Tibial artery (tissue), 4 donors: ENCODE results near the gene PIGC.
A peak's percentile ranks its signal among the peaks of the same experiment; 100 is the strongest.

Source experiments
- DNase-seq, 2 donors: peaks; one replicate each; pipeline ENCODE4 v3.0.0-alpha.2; 2019
- H3K27ac ChIP-seq, 2 donors: fragments of 200-600 bp; sonication (generic) in 1 of 2; 1 replicate in 1 of 2; 2 replicates in 1 of 2; pipeline ENCODE4 v1.5.1; 2018 to 2019; ENCODE audit warnings: mild to moderate bottlenecking in 1 of 2
- H3K27me3 ChIP-seq, 2 donors: fragments of 200-600 bp; sonication (generic) in 1 of 2; one replicate each; pipeline versions ENCODE4 v1.5.1 to v1.6.0; 2016 to 2019
- H3K36me3 ChIP-seq, 3 donors: fragments of 200-600 bp; sonication (generic) in 2 of 3; one replicate each; pipeline ENCODE4 v1.5.1; 2016 to 2019; ENCODE audit warnings: mild to moderate bottlenecking in 2 of 3
- H3K4me1 ChIP-seq, 4 donors: fragments of 200-600 bp; sonication (generic) in 2 of 4; 1 replicate in 3 of 4; 2 replicates in 1 of 4; pipeline ENCODE4 v1.5.1; 2016 to 2019
- H3K4me3 ChIP-seq, 2 donors: fragments of 200-600 bp; sonication (generic) in 1 of 2; 1 replicate in 1 of 2; 2 replicates in 1 of 2; pipeline ENCODE4 v1.5.1; 2018 to 2019; ENCODE audit warnings: mild to moderate bottlenecking in 2 of 2
- H3K9me3 ChIP-seq, 3 donors: fragments of 200-600 bp; sonication (generic) in 1 of 3; one replicate each; pipeline ENCODE4 v1.5.1; 2016 to 2019
- intact Hi-C: fragments of 100-400 bp; cut with DNase I; formaldehyde crosslinking; loops from one replicate; pipeline ENCODE4 v1.15.0; 2023; ENCODE audit warnings: low total_unique reads
- TF ChIP-seq, protein P1 (sequence below), 2 experiments: fragments of 200-600 bp in 1 of 2; fragments of 450-650 bp in 1 of 2; IDR thresholded peaks; one replicate each; pipeline ENCODE4 v1.5.1; 2017 to 2019; ENCODE audit warnings: antibody characterized with exemption in 2 of 2, mild to moderate bottlenecking in 1 of 2, moderate library complexity in 1 of 2

The PIGC gene

DNA sequence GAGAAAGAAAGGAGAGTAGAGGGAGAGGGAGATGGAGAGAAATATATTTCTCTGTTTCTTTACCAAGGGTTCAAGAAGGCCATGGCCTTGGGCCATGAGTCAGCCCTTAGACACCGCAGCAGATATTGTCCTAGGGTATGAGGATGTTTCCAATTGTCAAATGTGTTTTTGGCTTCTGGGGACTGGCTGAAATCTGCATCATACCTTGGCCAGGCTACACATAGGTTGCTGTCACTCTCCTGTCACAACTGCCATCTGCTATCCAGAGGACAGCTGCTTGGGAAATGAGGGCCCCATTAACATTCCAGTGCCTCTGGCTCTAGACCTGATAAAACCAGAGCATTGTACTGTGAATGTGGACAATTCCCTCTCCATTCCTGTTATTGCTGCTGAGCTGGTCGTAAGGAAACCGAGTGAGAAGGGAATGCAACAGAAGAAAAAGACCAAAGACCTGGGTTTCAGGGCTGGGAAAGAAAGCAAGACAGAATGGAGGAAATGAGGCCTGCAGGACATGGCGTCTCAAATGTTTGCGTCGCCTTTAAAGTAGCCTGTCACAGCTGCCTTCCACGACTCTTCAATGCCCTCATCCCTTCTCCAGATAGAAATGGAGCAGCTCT lies 8.8 kb upstream of the PIGC start:
- Histone ChIP-seq H3K9me3 (no peaks in the 10 kb centered on the region), H3K4me1 (peaks cover 0 to 13% (median 2%) of the 10 kb centered on the region in 4 donors), H3K4me3 (no peak overlapping the region), H3K27ac (no peak overlapping the region), H3K36me3 (no peaks in the 10 kb centered on the region), H3K27me3 (peaks cover 0 to 2% of the 10 kb centered on the region in 2 donors)
- no peak for DNase-seq
- TF ChIP-seq, protein P1, sequence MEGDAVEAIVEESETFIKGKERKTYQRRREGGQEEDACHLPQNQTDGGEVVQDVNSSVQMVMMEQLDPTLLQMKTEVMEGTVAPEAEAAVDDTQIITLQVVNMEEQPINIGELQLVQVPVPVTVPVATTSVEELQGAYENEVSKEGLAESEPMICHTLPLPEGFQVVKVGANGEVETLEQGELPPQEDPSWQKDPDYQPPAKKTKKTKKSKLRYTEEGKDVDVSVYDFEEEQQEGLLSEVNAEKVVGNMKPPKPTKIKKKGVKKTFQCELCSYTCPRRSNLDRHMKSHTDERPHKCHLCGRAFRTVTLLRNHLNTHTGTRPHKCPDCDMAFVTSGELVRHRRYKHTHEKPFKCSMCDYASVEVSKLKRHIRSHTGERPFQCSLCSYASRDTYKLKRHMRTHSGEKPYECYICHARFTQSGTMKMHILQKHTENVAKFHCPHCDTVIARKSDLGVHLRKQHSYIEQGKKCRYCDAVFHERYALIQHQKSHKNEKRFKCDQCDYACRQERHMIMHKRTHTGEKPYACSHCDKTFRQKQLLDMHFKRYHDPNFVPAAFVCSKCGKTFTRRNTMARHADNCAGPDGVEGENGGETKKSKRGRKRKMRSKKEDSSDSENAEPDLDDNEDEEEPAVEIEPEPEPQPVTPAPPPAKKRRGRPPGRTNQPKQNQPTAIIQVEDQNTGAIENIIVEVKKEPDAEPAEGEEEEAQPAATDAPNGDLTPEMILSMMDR (IDR thresholded peaks at IDR 0.05), result no peak
- intact Hi-C loops, result loop anchor here (10.0 kb wide), 1 partner anchor 72 kb away; no protein-coding TSS in a partner anchor

DNA sequence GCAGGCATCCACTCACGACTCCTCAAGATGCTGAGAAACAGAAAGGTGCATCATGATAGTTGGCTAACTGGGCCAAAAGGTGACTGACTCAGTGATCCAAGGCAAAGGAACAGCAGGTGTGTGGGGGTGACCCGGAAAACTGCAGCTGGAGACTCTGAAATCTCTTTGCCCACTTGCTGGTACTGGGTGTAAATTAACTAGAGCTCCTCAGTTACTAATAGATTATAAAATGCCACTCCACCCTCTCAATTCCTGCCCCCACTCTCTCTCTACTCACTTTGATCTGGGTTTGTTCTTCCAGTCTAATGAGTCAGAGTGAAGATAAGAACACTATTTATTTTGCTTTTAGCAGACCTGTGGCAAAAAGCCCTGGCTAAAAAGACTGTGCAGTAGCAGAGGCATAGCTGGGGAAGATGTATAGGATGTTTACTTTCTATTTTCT lies 7.2 kb upstream of the PIGC start:
- H3K4me1 ChIP-seq, result peaks cover 0 to 13% (median 2%) of the 10 kb centered on the region in 4 donors
- TF ChIP-seq, protein P1 (IDR thresholded peaks at IDR 0.05), result no peak
- no peak for DNase-seq
- no peak overlapping the region for H3K4me3 ChIP-seq
- H3K27me3 ChIP-seq, result peaks cover 0 to 2% of the 10 kb centered on the region in 2 donors
- no peaks in the 10 kb centered on the region for H3K36me3 ChIP-seq
- intact Hi-C loops, result loop anchor here (10.0 kb wide), 1 partner anchor 74 kb away; no protein-coding TSS in a partner anchor
- no peak overlapping the region for H3K27ac ChIP-seq
- no peaks in the 10 kb centered on the region for H3K9me3 ChIP-seq

DNA sequence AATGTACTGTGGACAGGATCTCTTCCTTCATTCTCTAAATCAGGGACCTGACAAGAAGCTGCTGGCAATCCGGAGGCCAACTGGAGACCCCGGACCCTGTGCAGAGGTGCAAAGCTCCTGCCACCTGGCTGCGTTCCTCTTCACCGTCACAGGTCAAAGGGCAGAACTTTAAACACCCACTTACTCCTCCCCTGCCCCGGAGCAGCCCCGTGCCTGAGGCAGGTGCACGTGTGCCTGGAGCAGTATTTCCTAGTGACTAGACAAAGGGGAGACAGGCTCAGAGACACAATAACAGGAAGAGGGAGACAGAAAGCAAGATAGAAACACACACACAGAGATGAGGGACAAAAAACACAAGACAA lies 6.6 kb upstream of the PIGC start:
- Histone ChIP-seq H3K27ac (no peak overlapping the region), H3K9me3 (no peaks in the 10 kb centered on the region), H3K27me3 (no peaks in the 10 kb centered on the region), H3K4me1 (peaks cover 0 to 13% (median 2%) of the 10 kb centered on the region in 4 donors), H3K4me3 (no peak overlapping the region), H3K36me3 (no peaks in the 10 kb centered on the region)
- no peak for DNase-seq
- TF ChIP-seq, protein P1 (IDR thresholded peaks at IDR 0.05), result no peak
- intact Hi-C loops, result loop anchor here (10.0 kb wide), 1 partner anchor 74 kb away; no protein-coding TSS in a partner anchor

DNA sequence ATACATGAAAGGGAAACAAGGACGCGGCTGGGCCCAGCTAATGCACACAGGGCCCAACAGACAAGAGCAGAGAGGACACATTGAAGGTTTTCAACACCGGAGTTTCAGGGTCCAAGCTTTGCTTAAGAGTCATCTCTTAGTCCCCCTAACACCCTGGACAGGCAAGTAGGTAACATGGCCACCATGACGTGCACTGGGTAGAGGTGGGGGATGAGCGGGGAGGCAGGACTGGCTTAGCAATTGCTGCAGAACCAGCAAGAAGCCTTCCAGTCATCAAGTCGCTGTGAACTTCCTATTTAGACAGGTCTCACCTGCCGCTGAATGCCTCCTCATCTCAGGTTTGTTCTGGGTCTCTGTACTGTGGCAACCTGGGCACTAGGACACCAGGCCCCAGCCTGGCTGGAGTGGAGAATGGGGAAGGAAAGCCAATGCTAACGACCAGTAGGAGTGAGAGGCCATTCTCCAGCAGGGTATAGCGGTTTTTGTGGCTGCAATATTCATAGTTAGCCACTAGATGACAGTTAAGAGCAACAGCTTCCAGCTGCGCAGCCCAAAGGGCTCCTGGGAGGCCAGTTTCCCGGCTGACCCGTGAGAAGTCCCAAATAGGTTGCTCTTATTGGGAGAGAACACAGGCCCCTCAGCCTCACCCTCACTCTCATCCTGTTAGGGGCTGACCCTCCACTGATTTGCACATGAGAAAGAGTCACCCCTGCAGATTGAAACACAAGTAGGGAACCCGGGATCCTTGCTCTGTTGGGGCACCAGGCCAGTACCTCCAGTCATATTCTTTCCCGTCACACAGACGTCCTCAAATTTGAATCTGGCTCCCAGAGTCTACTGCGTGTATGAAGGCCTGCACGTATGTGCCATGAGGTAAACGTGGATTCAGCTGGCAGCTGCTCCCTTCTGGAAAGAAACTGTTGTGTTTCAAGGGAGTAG lies 6.0 kb upstream of the PIGC start:
- Histone ChIP-seq H3K36me3 (no peaks in the 10 kb centered on the region), H3K9me3 (no peaks in the 10 kb centered on the region), H3K4me3 (peak overlapping the region in 1 of 2 donors; percentile 17), H3K4me1 (peaks cover 0 to 13% (median 2%) of the 10 kb centered on the region in 4 donors), H3K27ac (no peak overlapping the region), H3K27me3 (no peaks in the 10 kb centered on the region)
- TF ChIP-seq, protein P1 (IDR thresholded peaks at IDR 0.05), result peak; percentile 82 to 92
- DNase-seq, result peak; percentile 47 to 66
- intact Hi-C loops, result loop anchor here (10.0 kb wide), 3 partner anchors 75 to 645 kb away; no protein-coding TSS in a partner anchor

DNA sequence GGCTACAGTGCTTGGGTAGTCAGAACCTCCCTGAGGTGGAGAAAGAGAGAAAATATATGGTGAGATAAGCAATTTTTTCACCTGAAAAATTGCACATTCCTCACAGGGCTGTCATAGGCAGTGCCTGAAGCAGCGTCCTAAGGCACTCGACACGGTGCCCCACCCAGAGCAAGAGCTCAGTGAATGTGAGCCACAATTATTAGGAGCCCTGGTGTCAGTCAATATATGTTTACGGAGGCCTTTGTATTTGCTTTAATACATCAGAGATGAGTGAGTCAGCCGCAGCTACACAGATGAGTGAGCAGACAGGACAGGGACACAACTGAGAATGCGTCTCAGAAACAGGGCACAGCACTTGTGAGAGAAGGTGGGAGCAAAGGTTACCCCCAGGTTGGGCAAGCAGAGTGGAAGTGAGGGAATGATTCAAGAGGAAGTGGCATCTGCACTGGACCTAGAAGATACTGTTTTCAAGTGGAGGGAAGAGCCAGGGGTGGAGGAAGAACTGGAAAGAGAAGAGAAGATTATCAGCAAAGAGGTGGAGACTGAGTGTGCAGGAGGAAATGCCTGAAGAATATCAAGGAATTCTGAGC lies 5.2 kb upstream of the PIGC start:
- no peak overlapping the region for H3K27ac ChIP-seq
- H3K36me3 ChIP-seq, result no peaks in the 10 kb centered on the region

More for the DNA sequence above, 5.2 kb upstream of the PIGC start:
- DNase-seq, result no peak
- TF ChIP-seq, protein P1 (IDR thresholded peaks at IDR 0.05), result no peak
- no peak overlapping the region for H3K4me3 ChIP-seq
- H3K4me1 ChIP-seq, result peaks cover 0 to 13% (median 5%) of the 10 kb centered on the region in 4 donors
- intact Hi-C loops, result loop anchor here (10.0 kb wide), 2 partner anchors 124 to 644 kb away; no protein-coding TSS in a partner anchor
- no peaks in the 10 kb centered on the region for H3K9me3 ChIP-seq
- H3K27me3 ChIP-seq, result no peaks in the 10 kb centered on the region
